ENCODE data around the gene CAPN8. TPM values are rescaled to one million over a fixed set of nuclear protein-coding genes. Genes with fewer than 3 reads are reported as not detected.

Gene CAPN8
- total RNA-seq, 1 donor from 2014 or later: not detected

DNA sequence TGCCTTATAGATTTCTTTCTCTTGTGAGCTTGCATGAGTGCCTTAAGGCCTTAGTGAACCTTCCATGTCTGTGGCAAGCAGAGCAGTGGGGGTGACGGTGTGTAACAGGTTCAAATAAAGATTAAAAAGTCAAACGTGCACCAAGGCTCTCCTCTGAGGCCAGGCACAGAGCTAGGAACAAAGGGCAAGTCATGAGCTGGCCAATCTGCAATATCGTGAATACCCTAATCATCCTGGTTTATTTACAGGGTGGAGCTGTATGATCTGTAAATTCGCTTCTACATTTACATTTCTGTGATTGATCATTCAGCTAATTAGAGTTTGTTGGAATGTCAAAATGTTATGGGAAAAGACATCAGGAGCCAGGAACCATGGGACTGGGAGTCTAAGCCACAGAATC lies 120.2 kb downstream of the CAPN8 start:
- no peak overlapping the region for H3K4me3 Mint-ChIP-seq (ENCODE audit: unreplicated experiment)
- no peak for DNase-seq (ENCODE audit: extremely low spot score, unreplicated experiment)

DNA sequence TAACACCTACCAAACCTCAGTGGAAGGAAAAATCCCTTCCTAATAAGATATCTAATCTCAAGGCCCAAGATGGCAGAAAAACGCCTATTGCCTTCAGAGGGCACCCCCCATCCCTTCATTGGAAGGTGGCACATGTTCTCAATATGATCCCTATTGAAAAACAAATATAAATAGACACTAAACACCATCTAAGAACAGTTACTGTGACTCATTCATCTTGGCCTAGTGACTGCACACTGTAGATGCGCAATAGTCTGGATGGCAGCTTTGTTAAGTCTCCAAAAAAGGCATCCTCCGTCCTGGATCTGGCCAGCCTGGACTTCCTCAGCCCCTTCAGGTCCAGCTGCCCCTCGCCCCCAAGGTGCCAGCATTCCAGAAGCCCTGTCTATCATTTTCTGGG lies 121.9 kb downstream of the CAPN8 start:
- peaks cover 2% of the 10 kb centered on the region for H3K27me3 Mint-ChIP-seq (ENCODE audit: unreplicated experiment)
- peaks cover 7% of the 10 kb centered on the region for H3K9me3 Mint-ChIP-seq (ENCODE audit: unreplicated experiment)
- H3K4me1 Mint-ChIP-seq (ENCODE audit: unreplicated experiment): no peaks in the 10 kb centered on the region
- H3K4me3 Mint-ChIP-seq (ENCODE audit: unreplicated experiment): no peak overlapping the region
- TF ChIP-seq, protein P1, sequence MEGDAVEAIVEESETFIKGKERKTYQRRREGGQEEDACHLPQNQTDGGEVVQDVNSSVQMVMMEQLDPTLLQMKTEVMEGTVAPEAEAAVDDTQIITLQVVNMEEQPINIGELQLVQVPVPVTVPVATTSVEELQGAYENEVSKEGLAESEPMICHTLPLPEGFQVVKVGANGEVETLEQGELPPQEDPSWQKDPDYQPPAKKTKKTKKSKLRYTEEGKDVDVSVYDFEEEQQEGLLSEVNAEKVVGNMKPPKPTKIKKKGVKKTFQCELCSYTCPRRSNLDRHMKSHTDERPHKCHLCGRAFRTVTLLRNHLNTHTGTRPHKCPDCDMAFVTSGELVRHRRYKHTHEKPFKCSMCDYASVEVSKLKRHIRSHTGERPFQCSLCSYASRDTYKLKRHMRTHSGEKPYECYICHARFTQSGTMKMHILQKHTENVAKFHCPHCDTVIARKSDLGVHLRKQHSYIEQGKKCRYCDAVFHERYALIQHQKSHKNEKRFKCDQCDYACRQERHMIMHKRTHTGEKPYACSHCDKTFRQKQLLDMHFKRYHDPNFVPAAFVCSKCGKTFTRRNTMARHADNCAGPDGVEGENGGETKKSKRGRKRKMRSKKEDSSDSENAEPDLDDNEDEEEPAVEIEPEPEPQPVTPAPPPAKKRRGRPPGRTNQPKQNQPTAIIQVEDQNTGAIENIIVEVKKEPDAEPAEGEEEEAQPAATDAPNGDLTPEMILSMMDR (IDR thresholded peaks at IDR 0.05): no peak
- no peak overlapping the region for H3K27ac Mint-ChIP-seq (ENCODE audit: unreplicated experiment)
- DNase-seq (ENCODE audit: extremely low spot score, unreplicated experiment): no peak
- H3K36me3 Mint-ChIP-seq (ENCODE audit: unreplicated experiment): no peaks in the 10 kb centered on the region

More for the DNA sequence above, 120.2 kb downstream of the CAPN8 start:
- Mint-ChIP-seq H3K27me3 (ENCODE audit: unreplicated experiment) (no peaks in the 10 kb centered on the region), H3K4me1 (ENCODE audit: unreplicated experiment) (no peaks in the 10 kb centered on the region), H3K27ac (ENCODE audit: unreplicated experiment) (no peak overlapping the region), H3K36me3 (ENCODE audit: unreplicated experiment) (no peaks in the 10 kb centered on the region), H3K9me3 (ENCODE audit: unreplicated experiment) (peaks cover 9% of the 10 kb centered on the region)
- TF ChIP-seq, protein P1 (IDR thresholded peaks at IDR 0.05): no peak

DNA sequence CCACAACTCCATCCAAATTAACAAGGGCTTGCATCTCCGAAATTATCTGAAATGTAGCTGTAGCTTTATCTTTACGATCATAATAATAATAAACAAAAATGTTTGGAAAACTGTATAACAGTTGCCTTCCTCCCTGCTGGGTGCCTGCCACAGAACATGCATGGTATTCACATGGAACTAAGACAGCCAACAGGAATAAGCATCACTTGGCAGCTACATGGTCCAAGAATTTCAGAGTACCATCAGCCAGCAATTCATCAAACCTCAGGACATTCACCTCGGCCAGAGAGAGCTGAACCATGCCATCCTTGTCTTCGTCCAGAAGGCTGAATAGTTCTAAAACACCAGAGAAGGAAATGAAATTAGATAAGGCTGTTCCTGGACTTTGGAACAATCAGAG lies 122.7 kb downstream of the CAPN8 start:
- H3K27ac Mint-ChIP-seq (ENCODE audit: unreplicated experiment): no peak overlapping the region
- no peak for DNase-seq (ENCODE audit: extremely low spot score, unreplicated experiment)
- no peaks in the 10 kb centered on the region for H3K4me1 Mint-ChIP-seq (ENCODE audit: unreplicated experiment)
- H3K4me3 Mint-ChIP-seq (ENCODE audit: unreplicated experiment): no peak overlapping the region
- peaks cover under 1% of the 10 kb centered on the region for H3K9me3 Mint-ChIP-seq (ENCODE audit: unreplicated experiment)
- H3K36me3 Mint-ChIP-seq (ENCODE audit: unreplicated experiment): no peaks in the 10 kb centered on the region
- peaks cover 4% of the 10 kb centered on the region for H3K27me3 Mint-ChIP-seq (ENCODE audit: unreplicated experiment)
- TF ChIP-seq, protein P1 (IDR thresholded peaks at IDR 0.05): no peak

DNA sequence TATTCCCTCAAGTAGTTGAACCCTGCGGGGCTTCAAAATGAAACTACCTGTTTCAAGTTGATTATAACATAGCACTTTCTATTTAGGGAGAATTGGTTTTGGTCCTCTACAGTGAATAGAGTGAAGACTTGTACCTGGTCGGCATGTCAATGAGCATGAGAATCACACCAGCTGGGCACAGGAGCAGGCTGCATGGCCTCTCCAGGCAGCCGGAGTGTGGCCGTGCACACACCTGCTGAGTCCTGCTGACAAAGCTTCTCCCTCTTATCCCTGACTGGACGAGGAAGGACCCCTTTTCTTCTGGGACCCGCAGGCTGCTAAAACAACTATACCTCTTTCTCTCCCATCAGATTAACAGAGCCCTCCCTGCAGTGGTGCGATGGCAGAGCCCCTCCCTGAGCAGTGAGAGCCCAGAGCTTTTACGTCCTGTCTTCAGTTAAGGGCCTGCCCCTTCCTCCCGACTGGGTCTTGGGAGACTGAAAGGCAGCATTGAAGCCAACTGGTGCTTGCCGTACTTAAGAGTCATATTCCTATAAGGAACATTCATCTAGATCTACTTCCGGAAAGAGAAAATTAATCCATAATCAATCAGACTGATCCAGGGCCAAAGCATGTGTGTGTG lies 124.9 kb downstream of the CAPN8 start:
- no peak for DNase-seq (ENCODE audit: extremely low spot score, unreplicated experiment)
- Mint-ChIP-seq H3K27ac (ENCODE audit: unreplicated experiment) (no peak overlapping the region), H3K9me3 (ENCODE audit: unreplicated experiment) (no peaks in the 10 kb centered on the region), H3K27me3 (ENCODE audit: unreplicated experiment) (peaks cover 4% of the 10 kb centered on the region), H3K36me3 (ENCODE audit: unreplicated experiment) (no peaks in the 10 kb centered on the region), H3K4me1 (ENCODE audit: unreplicated experiment) (no peaks in the 10 kb centered on the region), H3K4me3 (ENCODE audit: unreplicated experiment) (no peak overlapping the region)
- TF ChIP-seq, protein P1 (IDR thresholded peaks at IDR 0.05): no peak

DNA sequence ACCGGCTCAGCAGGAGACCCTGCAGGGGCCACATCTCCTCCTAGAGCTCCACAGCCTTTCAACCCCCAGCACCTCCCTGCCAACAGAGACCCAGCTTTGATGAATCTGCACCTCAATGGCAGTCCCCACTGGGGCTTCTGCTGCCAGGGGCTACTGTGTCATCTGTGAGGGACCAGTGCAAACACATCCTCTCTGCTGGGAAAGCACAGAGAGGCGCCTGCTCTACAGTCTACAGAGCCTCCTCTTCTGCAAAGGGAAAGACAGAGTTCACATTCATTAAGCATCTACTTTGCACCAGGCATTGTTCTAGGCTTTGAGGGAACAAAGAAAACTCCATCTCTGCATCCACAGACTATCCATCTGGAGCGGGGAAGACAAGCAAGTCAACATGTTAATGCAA lies 125.8 kb downstream of the CAPN8 start:
- H3K4me1 Mint-ChIP-seq (ENCODE audit: unreplicated experiment): no peaks in the 10 kb centered on the region
- DNase-seq (ENCODE audit: extremely low spot score, unreplicated experiment): no peak
- TF ChIP-seq, protein P1 (IDR thresholded peaks at IDR 0.05): no peak
- peaks cover 4% of the 10 kb centered on the region for H3K27me3 Mint-ChIP-seq (ENCODE audit: unreplicated experiment)
- no peak overlapping the region for H3K4me3 Mint-ChIP-seq (ENCODE audit: unreplicated experiment)
- H3K36me3 Mint-ChIP-seq (ENCODE audit: unreplicated experiment): no peaks in the 10 kb centered on the region
- H3K27ac Mint-ChIP-seq (ENCODE audit: unreplicated experiment): no peak overlapping the region
- H3K9me3 Mint-ChIP-seq (ENCODE audit: unreplicated experiment): no peaks in the 10 kb centered on the region
